GM12891 (cell line): ENCODE data around the gene ADGRL1.

Experiments used
- DNase-seq: peaks from one replicate; pipeline ENCODE4 v3.0.0; 2011; ENCODE audit warnings: low spot score; ENCODE audit not compliant: insufficient read length
- FAIRE-seq: peaks from 2 replicates; lab custom pipeline; 2011; peaks lifted over from hg19 to GRCh38; lab: Jason Lieb, UNC
- PAX5 ChIP-seq: IDR thresholded peaks from 2 replicates; pipeline ENCODE4 v1.6.1; 2011; ENCODE audit warnings: low read length, moderate library complexity, mild to moderate bottlenecking; ENCODE audit not compliant: insufficient read depth, severe bottlenecking
- POLR2A ChIP-seq: IDR thresholded peaks from 2 replicates; pipeline ENCODE4 v1.6.1; 2011; ENCODE audit warnings: low read depth, low read length, control low read depth
- POLR2AphosphoS5 ChIP-seq: IDR thresholded peaks from 2 replicates; pipeline ENCODE4 v1.6.1; 2011; ENCODE audit warnings: low read depth, low read length, control low read depth
- POU2F2 ChIP-seq: IDR thresholded peaks from 2 replicates; pipeline ENCODE4 v1.6.1; 2011; ENCODE audit warnings: low read depth, mild to moderate bottlenecking, control low read depth, low read length, moderate library complexity
- SPI1 ChIP-seq: IDR thresholded peaks from 2 replicates; pipeline ENCODE4 v1.6.1; 2011; ENCODE audit warnings: low read depth, low read length, control low read depth
- TAF1 ChIP-seq: IDR thresholded peaks from 2 replicates; pipeline ENCODE4 v1.6.1; 2011; ENCODE audit warnings: low read depth, low read length, control low read depth

ADGRL1 gene

GRCh38 chr19:14127176-14127575 is 78.8 kb downstream of the ADGRL1 start:
- no peak for DNase-seq
- TF ChIP-seq TAF1 (no peak), PAX5 (no peak), POLR2AphosphoS5 (no peak), POLR2A (no peak)
- FAIRE-seq, result no peak

- FAIRE-seq (no peak), DNase-seq (no peak)
- no peak for TF ChIP-seq POLR2AphosphoS5
- TF ChIP-seq TAF1, result no peak
- TF ChIP-seq PAX5, result no peak
These were observed 83.0 kb downstream of the ADGRL1 start for GRCh38 chr19:14122924-14123323.

GRCh38 chr19:14120497-14120780 is 85.5 kb downstream of the ADGRL1 start:
- no peak for TF ChIP-seq POLR2A
- no peak for TF ChIP-seq POLR2AphosphoS5
- no peak for TF ChIP-seq POU2F2
- TF ChIP-seq PAX5, result no peak
- no peak for TF ChIP-seq TAF1
- TF ChIP-seq SPI1, result no peak
- DNase-seq, result no peak
- FAIRE-seq, result no peak

GRCh38 chr19:14119644-14120496 is 86.1 kb downstream of the ADGRL1 start:
- DNase-seq (no peak), FAIRE-seq (no peak)
- TF ChIP-seq PAX5, result no peak
- 0 out of 2 replicates have a peak, but pooled peaks have one; percentile 4 for TF ChIP-seq POLR2A
- TF ChIP-seq TAF1, result no peak
- TF ChIP-seq POLR2AphosphoS5, result no peak

- TF ChIP-seq POLR2AphosphoS5 (no peak), POLR2A (no peak), POU2F2 (no peak), SPI1 (no peak), TAF1 (no peak), PAX5 (no peak)
- DNase-seq, result no peak
- no peak for FAIRE-seq
These were observed 86.8 kb downstream of the ADGRL1 start for GRCh38 chr19:14119146-14119545.

GRCh38 chr19:14118165-14119051 is 87.6 kb downstream of the ADGRL1 start:
- TF ChIP-seq POLR2A (no peak), TAF1 (no peak), POU2F2 (no peak), PAX5 (no peak), SPI1 (no peak), POLR2AphosphoS5 (no peak)
- peak; percentile 80 for FAIRE-seq
- no peak for DNase-seq

GRCh38 chr19:14117668-14118164 is 88.3 kb downstream of the ADGRL1 start, which contains the start of gene PRKACA:
TSS of gene PRKACA (minus strand) at chr19:14117762. CDS start at chr19:14117547, 215 bp downstream.
- FAIRE-seq (peak; percentile 98), DNase-seq (peak; percentile 99)
- TF ChIP-seq PAX5 (peak; percentile 67), POLR2AphosphoS5 (no peak), SPI1 (no peak), TAF1 (no peak)

- TF ChIP-seq PAX5 (no peak), POLR2AphosphoS5 (no peak), TAF1 (no peak), SPI1 (no peak), POU2F2 (no peak), POLR2A (no peak)
- DNase-seq (no peak), FAIRE-seq (no peak)
These were observed 88.9 kb downstream of the ADGRL1 start for GRCh38 chr19:14116918-14117578.

GRCh38 chr19:14116525-14116917 is 89.4 kb downstream of the ADGRL1 start:
- TF ChIP-seq PAX5 (no peak), POLR2AphosphoS5 (no peak), TAF1 (no peak), SPI1 (no peak), POU2F2 (no peak), POLR2A (no peak)
- DNase-seq (no peak), FAIRE-seq (no peak)
